GM18498 (cell line): ENCODE results near the gene SERP1.

Experiments used
- ATAC-seq: cut with Tn5 transposase; IDR thresholded peaks from one replicate; pipeline ENCODE4 v1.9.1; 2021; ENCODE audit warnings: mild to moderate bottlenecking, moderate library complexity; ENCODE audit not compliant: unreplicated experiment

Gene SERP1

GRCh38 chr3:150494411-150494977 lies 51.8 kb downstream of the SERP1 start:
- no peak for ATAC-seq
